DND-41 (cell line): ENCODE measurements around the gene STARD7.
"Not testable (repeated sequence)": the region's sequence is repeated elsewhere in the genome, so short reads cannot be mapped to it uniquely, and the experiment has no call there.

Experiments
- ATAC-seq: fragments of 200-7000 bp; cut with Tn5 transposase; 3 replicates; pipeline ENCODE4 v1.9.1; 2021; ENCODE audit warnings: low read depth; ENCODE audit not compliant: insufficient read depth
- DNase-seq: peaks from one replicate; pipeline ENCODE4 v3.0.0-alpha.2; 2020
- H2AFZ ChIP-seq: 2 replicates; pipeline ENCODE4 v1.6.0; 2012; ENCODE audit warnings: low read depth, low read length
- H3K27ac ChIP-seq: 2 replicates; pipeline ENCODE4 v1.5.1; 2012; ENCODE audit warnings: low read length, inconsistent platforms
- H3K27me3 ChIP-seq: fragments of 200-600 bp; sonication (generic); 2 replicates; pipeline ENCODE4 v1.6.0; 2012; ENCODE audit warnings: low read length, mild to moderate bottlenecking, inconsistent platforms; ENCODE audit not compliant: insufficient read depth, poor library complexity
- H3K36me3 ChIP-seq: 2 replicates; pipeline ENCODE4 v1.5.1; 2012; ENCODE audit warnings: low read length, inconsistent platforms; ENCODE audit not compliant: insufficient read depth
- H3K4me1 ChIP-seq: 2 replicates; pipeline ENCODE4 v1.5.1; 2012; ENCODE audit warnings: mild to moderate bottlenecking, low read length; ENCODE audit not compliant: insufficient read depth
- H3K4me2 ChIP-seq: 2 replicates; pipeline ENCODE4 v1.6.0; 2012; ENCODE audit warnings: mild to moderate bottlenecking, moderate library complexity, low read length, inconsistent platforms; ENCODE audit not compliant: insufficient read depth
- H3K4me3 ChIP-seq, 2 experiments: fragments of 200-600 bp in 1 of 2; shearing (Covaris generic) in 1 of 2; 2 replicates each; pipeline ENCODE4 v1.5.1; 2012 to 2016; ENCODE audit warnings: inconsistent platforms in 2 of 2, low read length in 2 of 2, mild to moderate bottlenecking in 2 of 2, low read depth in 1 of 2, moderate library complexity in 1 of 2
- H3K79me2 ChIP-seq: 2 replicates; pipeline ENCODE4 v1.6.0; 2012; ENCODE audit warnings: low read length, inconsistent platforms; ENCODE audit not compliant: insufficient read depth
- H3K9ac ChIP-seq: 2 replicates; pipeline ENCODE4 v1.6.0; 2012; ENCODE audit warnings: low read depth, mild to moderate bottlenecking, inconsistent platforms, low read length, moderate library complexity
- H3K9me3 ChIP-seq: 2 replicates; pipeline ENCODE4 v1.5.1; 2012; ENCODE audit warnings: low read length, moderate library complexity, mild to moderate bottlenecking, inconsistent platforms; ENCODE audit not compliant: insufficient read depth, severe bottlenecking
- H4K20me1 ChIP-seq: 2 replicates; pipeline ENCODE4 v1.6.0; 2012; ENCODE audit warnings: low read length; ENCODE audit not compliant: insufficient read depth
- CTCF ChIP-seq: IDR thresholded peaks from 2 replicates; pipeline ENCODE4 v1.5.1; 2012; ENCODE audit warnings: borderline replicate concordance, low read length, moderate library complexity, mild to moderate bottlenecking; ENCODE audit not compliant: poor library complexity, severe bottlenecking; ENCODE audit errors: extremely low read depth
- EZH2 ChIP-seq: IDR thresholded peaks from 3 replicates; pipeline ENCODE4 v1.6.1; 2012; ENCODE audit warnings: borderline replicate concordance, low read depth, mild to moderate bottlenecking, moderate library complexity, low read length, inconsistent platforms; ENCODE audit not compliant: severe bottlenecking

STARD7 gene, protein sequence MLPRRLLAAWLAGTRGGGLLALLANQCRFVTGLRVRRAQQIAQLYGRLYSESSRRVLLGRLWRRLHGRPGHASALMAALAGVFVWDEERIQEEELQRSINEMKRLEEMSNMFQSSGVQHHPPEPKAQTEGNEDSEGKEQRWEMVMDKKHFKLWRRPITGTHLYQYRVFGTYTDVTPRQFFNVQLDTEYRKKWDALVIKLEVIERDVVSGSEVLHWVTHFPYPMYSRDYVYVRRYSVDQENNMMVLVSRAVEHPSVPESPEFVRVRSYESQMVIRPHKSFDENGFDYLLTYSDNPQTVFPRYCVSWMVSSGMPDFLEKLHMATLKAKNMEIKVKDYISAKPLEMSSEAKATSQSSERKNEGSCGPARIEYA

DNA sequence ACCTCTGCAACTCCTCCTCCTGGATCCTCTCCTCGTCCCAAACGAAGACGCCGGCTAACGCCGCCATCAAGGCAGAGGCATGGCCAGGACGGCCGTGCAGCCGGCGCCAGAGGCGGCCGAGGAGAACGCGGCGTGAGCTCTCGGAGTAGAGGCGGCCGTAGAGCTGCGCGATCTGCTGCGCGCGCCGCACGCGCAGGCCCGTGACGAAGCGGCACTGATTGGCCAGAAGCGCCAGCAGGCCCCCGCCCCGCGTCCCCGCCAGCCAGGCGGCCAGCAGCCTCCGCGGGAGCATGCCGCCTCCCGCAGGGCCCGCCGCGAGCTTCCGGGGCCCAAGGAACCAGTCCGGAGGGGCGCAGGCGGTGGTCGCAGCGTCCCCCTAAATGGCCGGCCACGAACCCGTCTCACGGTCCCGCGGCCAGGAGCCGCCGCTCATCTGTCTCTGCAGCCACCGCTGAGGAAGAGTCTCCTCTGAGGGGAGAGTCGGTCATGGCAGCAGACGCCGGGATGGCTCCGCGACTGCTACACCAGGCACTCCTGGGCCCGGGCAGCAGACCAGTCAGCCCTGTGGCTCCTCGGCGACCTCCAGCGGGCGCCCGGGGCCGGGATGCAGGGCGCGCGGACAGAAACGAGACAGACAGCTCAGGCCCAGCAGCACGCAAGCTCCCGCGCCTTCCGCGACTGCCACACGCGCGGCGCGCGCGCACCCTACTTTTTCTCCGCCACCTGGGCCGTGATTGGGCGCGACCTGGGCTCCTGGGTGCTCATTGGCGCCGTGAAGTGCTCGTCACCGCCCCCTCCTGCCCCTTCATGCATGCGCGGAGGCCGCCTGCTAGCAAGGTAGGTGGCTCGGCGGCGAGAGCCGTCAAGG is at the start of gene STARD7:
TSS of gene STARD7 (minus strand) at position 685 of the 868 bp plus-strand sequence. CDS start at position 292, 393 bp downstream.
- DNase-seq (peak; percentile 98), ATAC-seq (peak; percentile 90)
- Histone ChIP-seq H4K20me1 (peaks cover 43% of the 10 kb centered on the region), H3K4me3 (peak within 1 kb of the TSS; percentile 67 to 86), H3K9me3 (no peaks in the 10 kb centered on the region), H3K27ac (peak within 1 kb of the TSS; percentile 82), H3K27me3 (no peaks in the 10 kb centered on the region), H3K4me2 (peak within 1 kb of the TSS; percentile 79), H2AFZ (peak within 1 kb of the TSS; percentile 78), H3K9ac (peak within 1 kb of the TSS; percentile 83), H3K4me1 (peaks cover 45% of the 10 kb centered on the region), H3K36me3 (peaks cover 14% of the 10 kb centered on the region), H3K79me2 (peaks cover 65% of the 10 kb centered on the region)
- TF ChIP-seq CTCF (peak; percentile 21), EZH2 (no peak)

DNA sequence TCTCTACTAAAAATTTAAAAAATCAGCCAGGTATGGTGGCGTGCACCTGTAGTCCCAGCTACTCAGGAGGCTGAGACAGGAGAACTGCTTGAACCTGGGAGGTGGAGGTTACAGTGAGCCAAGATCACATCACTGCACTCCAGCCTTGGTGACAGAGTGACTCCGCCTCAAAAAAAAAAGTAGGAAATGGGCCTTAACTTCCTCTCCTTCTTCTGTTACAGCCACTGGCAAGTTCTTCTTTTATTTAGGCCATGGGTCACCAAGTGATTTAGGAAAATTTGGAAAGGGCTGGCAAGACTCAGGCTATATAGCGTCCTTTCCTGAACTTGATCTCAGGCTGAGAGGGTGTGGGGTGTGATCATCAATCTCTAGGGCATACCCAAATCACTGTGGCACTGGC is 49.1 kb upstream of the STARD7 start:
- ATAC-seq, H2AFZ ChIP-seq, H3K27me3 ChIP-seq, H3K4me1 ChIP-seq, H3K9me3 ChIP-seq, H3K9ac ChIP-seq, H3K4me2 ChIP-seq, DNase-seq, H3K27ac ChIP-seq, H3K4me3 ChIP-seq: not testable (repeated sequence)
- H4K20me1 ChIP-seq = peaks cover 33% of the 10 kb centered on the region
- H3K36me3 ChIP-seq = peaks cover 70% of the 10 kb centered on the region
- peaks cover 55% of the 10 kb centered on the region for H3K79me2 ChIP-seq

DNA sequence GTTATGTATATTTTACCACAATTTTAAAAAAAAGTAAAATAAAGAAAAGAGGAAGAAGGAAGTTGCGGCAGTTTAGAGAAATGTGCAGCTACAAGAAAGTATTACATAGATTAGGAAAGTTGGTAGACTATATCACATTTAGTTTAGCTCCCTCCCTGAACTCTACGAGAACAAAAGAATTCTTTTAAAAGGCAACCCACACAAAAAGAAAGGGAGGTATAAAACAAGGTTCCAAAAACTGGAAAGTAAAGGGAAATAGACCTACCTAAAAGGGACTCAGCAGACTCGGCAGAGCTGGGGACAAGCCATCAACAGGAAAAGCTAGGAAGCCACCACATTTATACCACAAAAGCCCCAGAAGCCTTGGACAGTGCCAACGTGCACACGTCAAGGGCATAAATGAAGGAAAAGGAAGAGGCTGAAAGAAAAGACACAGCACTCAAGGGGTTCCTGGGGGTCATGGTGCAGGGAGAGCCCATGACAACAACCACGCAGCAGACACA is 48.0 kb upstream of the STARD7 start:
- no peak for TF ChIP-seq CTCF
- TF ChIP-seq EZH2 = no peak
- Histone ChIP-seq H3K4me2 (no peak overlapping the region), H3K9me3 (no peaks in the 10 kb centered on the region), H3K4me1 (no peaks in the 10 kb centered on the region), H4K20me1 (peaks cover 33% of the 10 kb centered on the region), H3K27ac (no peak overlapping the region), H3K4me3 (no peak overlapping the region), H3K9ac (no peak overlapping the region), H3K79me2 (peaks cover 44% of the 10 kb centered on the region), H2AFZ (no peak overlapping the region), H3K27me3 (no peaks in the 10 kb centered on the region), H3K36me3 (peaks cover 78% of the 10 kb centered on the region)
- DNase-seq (no peak), ATAC-seq (no peak)

- Histone ChIP-seq H2AFZ (no peak overlapping the region), H3K27me3 (no peaks in the 10 kb centered on the region), H3K9ac (no peak overlapping the region), H3K27ac (no peak overlapping the region), H4K20me1 (peaks cover 18% of the 10 kb centered on the region), H3K9me3 (no peaks in the 10 kb centered on the region), H3K36me3 (peaks cover 66% of the 10 kb centered on the region), H3K79me2 (peaks cover 24% of the 10 kb centered on the region), H3K4me1 (no peaks in the 10 kb centered on the region), H3K4me2 (no peak overlapping the region), H3K4me3 (no peak overlapping the region)
- DNase-seq = no peak
- TF ChIP-seq EZH2 (no peak), CTCF (no peak)
- no peak for ATAC-seq
Measured at GRCh38 chr2:96254571-96254970, 45.9 kb upstream of the STARD7 start.
